GM20431 (cell line): ENCODE measurements around the gene GSTM1.

Source experiments
- in situ Hi-C: fragments of 300-500 bp; cut with MseI, MboI; formaldehyde crosslinking; loops from one replicate; pipeline ENCODE4 v1.15.0; 2020; ENCODE audit warnings: low sequenced_read_pairs; ENCODE audit not compliant: unreplicated experiment

Gene GSTM1

DNA sequence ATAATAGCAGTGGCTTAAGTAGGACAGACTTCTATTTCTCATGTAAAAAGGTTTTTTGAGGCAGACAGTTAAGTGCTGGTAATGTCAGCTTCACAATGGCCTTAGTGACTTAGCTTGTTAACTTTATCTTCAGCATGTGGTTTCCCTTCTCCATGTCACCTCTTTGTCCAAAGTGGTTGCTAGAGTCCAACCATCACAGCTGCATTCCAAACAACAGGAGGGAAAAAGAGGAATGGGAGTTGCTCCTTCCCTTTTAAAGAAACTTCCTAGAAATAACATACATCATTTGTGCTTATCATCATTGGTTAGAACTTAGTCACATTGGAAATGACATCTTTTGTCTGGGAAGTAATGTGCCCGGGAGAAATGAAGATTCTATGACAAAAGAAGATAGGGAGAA is 34.4 kb downstream of the GSTM1 start:
- in situ Hi-C loops, result no loop called here

DNA sequence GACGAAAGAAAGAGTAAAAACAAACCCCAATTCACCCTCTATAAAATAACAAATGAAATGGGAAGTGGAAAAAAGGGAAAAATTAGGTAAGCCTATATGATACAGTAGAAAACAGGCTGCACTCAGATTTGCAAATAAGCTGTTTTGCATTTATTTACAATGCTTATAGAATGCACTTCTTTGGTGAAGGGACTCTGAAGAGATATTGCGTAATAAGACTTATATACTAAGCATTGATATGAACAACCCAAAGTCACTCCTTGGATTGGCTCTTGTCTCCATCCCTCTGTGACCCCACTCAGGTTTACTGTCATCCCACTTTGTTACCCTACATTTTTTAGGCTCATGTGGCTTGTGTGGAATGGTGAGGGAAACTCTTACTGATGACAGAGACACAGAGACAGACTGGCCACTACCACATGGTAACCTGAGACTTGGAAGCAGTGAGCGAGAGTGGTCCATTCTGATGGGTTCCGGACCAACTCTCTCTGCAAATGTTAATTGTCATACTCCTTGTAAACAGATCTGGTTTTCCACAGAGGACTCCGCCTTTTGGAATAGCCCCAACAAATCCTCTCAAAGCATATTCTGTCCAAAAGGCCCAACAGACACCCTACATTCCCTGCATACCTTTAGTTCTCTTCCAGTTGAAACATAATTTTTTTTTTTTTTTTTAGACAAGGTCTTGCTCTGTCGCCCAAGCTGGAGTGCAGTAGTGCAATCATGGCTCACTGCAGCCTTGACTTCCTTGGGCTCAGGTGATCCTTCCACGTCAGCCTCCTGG is 35.5 kb downstream of the GSTM1 start:
- in situ Hi-C loops, result no loop called here

DNA sequence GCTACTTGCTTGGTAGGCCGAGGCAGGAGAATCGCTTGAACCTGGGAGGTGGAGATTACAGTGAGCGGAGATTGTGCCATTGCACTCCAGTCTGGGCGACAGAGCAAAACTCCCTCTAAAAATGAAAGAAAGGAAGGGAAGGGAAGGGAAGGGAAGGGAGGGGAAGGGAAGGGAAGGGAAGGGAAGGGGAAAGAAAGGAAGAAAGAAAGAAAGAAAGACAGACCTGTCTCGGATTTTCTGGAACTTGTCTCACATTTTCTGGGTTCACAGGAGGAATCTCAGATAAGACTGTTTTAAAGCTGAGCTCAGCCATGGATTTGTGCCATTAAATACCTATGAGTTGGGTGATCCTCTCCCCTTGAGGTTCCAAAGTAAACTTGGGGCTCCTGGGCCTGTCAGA is 37.3 kb downstream of the GSTM1 start:
- in situ Hi-C loops, result no loop called here

DNA sequence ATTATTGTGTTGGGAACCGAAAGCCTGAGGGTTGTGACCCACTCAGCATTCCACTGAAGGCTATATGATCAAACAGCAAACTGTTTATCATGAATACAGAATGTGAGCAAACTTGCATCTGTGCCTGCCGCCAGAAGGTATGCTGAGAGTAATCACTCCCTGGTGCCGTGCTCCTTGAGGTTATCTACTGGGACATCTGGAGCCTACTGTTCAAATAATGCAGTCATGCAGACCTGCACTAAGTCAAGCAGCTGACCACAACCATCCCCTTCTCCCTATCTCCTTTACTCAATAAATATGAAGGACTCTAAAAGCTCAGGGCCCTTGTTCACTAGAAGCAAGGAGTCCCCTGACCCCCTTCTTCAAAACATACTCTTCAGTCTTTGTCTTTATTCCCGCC is 37.9 kb downstream of the GSTM1 start:
- in situ Hi-C loops, result no loop called here

DNA sequence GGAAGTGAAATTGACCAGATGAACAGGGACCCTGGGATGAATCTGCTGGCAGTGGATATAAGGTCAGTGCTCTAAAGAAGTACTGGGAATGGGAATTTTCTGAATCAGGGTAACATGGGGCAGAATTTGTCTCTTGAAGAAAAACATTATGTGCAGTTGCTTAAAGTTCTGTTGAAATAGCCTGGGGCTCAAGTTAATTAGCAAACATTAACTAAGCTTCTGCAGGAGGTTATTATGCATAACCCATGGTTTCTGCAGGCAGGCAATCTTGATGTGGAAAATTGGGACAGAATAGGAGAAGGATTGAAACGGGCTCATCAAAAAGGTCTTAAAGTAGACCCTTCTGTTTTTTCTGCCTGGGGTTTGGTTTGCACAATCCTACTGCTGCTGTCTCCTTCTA is 38.4 kb downstream of the GSTM1 start:
- in situ Hi-C loops, result no loop called here

DNA sequence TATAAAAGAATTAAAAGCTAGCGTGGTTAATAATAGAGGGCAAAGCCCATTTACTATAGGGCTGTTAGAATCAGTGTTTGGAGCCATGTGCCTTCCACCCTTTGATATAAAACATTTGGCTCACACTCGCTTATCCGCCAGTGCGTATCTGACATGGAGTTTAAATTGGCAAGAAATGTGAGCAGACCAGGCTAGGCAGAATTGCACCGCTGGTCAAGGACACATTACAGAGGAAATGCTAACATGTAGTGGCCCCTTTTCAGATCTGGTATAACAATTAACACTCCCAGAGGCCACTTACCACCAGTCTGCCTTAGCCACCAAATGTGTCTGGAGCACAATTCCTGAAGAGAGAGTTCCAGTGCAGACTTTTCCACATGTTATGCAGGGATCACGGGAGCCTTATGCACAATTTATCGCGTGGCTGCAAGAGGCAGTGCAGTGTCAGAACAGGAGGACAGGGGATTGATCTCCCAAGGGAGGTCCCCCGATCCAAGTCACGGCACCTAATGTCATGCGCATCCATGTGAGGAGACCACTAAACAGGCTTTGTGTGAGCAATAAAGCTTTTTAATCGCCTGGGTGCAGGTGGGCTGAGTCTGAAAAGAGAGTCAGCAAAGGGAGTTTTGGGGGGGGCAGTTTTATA is 39.2 kb downstream of the GSTM1 start:
- in situ Hi-C loops, result no loop called here

DNA sequence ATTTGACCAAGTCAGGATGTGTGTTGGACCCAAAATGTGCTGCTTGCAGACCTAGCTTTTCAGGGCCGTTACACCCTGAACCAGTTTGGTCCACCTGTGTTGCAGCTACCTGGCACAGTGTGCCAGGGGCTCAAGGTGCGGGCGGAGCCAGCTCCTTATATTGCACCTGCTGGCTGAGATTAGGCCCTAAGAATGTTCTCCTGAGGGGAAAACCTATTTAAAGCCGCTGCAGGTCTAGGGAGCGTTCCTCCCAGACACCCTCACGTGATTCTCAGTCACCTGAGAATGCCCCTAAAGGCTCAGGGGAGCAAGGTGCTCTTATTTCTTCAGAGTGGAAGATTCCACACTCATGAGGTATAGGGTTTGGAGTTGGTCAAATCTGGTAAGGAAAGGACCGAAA is 41.3 kb downstream of the GSTM1 start:
- in situ Hi-C loops, result no loop called here

DNA sequence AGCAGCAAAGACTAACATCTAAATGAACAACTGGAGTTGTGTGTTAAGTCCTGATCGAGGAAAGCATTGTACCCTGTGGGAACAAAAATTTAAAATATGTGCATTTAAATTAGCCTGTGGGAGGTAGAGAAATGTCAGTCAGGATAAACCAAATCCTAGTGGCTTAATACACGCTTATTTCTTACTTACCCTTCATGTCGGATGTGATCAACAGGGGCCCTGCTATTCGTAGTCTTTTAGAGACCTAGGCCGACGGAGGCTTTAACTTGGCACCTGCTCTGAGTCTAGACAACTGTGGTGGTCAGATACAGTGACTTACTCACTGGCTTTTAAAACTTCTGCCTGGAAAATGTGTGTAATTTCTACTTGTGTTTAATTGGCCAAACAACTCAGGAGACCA is 43.0 kb downstream of the GSTM1 start:
- in situ Hi-C loops, result no loop called here

DNA sequence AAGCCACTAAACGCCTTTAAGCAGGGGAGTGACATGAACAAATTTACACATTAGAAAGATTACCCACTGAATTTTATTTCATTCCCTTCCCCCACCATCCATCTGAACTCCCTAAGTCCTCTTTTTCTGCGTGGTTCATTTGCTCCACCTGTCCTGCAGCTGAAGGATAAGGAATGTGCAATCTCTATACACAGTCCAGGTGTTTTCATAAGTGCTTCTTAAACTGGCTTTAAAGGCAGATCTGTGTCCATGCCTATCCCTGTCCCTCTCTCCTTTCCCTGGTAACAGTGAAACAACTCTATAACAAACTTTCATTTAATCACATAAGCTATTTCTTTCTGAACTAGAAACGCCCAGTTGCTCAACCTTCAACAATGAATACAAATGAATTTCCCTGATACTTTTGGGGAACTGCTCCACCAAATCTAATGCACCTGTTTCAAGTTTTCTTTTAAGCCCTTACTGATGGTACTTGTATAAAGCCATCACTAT is 44.8 kb downstream of the GSTM1 start:
- in situ Hi-C loops, result no loop called here

DNA sequence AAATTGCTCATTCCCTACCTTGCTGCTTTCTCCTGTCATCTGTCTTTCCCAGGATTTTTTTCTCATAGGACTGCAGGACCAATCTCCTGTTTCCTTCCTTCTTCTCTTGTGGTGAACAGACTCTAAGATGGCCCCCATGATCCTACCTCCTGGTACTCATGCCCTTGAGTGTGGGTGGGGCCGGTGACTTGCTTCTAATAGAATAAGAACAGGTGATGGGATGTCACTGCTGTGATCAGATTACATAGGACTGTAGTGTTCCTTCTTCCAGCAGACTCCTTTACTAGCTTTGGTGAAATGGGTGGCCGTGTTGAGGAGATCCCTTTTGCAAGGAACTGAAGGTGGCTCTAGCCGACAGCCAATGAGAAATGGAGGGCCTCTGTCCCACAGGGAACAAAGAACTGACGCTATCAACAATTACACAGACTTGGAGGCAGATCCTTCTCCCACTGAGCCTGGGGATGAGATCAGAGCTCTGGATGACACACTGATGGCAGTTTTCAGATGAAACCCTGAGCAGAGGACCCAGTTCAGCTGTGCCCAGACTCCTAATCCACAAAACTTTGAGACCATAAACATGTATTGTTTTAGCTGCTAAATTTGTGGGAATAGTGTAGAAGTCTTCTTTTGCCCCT is 45.7 kb downstream of the GSTM1 start:
- in situ Hi-C loops, result no loop called here

DNA sequence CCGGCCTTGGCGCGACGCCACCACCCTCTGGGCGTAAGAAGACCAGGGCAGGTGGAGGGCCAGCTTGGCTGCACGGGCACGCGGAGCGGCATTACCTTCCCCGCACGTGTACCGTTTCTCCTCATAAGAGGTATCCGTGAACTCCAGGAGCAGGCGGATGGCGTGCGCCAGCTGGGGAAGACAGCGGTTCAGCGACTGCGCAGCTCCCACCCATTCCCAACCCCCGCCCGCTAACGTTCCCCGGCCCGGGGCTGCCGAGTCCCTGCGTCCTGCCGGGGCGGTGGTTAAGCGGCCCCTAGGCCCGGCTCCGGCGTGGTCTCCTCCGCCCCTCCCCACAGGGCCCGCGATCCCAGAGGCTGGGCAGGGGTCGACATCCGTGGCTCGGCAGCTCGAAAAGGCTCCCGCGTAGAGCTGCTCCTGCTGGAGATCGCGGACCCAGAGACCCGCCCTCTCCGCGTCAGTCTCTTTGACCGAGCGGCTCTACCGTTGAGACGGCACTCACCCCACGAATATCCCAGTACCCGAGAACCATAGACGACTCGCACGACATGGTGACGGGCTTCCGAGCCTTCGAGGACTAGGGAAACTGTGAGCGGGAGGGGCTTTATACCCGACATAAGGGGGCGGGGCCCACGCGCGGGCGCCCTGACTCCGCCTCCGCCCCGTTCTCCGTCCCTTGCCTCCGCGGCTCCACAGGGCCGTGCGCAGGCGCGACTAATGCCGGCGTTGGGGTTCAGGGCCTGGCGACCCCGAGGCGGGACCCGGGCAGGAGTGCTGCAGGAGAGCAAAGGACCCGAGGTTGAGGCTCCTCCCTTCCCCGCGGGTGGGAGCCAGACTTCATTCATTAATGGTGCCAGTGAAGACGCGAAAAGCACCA is 52.4 kb downstream of the GSTM1 start:
- in situ Hi-C loops, result no loop called here

DNA sequence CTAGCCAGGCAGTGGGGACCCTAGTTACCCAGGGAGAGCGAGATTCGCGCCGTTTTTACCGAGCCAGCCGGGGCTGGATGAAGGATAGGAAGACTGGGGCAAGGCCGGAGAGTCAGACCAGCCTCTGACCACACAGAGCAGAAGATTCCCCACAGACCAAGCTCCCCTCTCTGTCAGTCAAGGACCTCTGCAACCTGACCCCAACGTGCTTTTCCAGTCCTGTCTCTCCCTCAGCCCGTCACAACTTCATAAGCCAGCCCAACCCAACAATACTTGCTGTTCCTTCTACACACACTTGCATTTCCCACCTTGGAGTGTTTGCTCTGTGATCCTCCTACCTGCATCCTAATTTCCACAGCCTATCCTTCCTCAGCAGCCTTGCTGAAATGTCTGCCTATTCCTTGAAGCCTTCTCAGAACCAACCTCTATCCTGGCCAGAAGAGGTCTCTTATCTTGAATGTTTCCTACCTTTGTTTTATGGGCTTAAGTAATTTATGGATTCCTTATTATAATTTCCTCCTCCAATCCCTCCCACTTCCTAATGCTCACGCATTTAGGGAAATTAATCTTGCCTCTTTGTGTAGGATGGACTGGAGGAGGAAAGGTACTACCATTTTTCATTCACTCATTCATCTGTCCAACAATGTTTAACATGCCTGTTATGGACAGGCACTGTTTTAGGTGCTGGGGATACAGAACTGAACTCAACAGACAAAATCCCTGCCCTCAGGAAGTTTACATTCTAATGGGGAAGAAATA is 53.2 kb downstream of the GSTM1 start, which contains the start of gene GSTM3:
Gene GSTM3 (minus strand): TSS at position 424 of the 759 bp plus-strand sequence. CDS start 751 bp downstream, outside the sequence.
- in situ Hi-C loops, result no loop called here
